ENCODE measurements around the gene TSPAN10. TPM values are rescaled to one million over a fixed set of nuclear protein-coding genes. Genes with fewer than 3 reads are reported as not detected.

The TSPAN10 gene
- total and polyA plus RNA-seq, 2 of the 13 experiments (the other 11 are each of a cell fraction or from before 2014, with no cell fraction given), result 0.54 to 0.75 TPM

DNA sequence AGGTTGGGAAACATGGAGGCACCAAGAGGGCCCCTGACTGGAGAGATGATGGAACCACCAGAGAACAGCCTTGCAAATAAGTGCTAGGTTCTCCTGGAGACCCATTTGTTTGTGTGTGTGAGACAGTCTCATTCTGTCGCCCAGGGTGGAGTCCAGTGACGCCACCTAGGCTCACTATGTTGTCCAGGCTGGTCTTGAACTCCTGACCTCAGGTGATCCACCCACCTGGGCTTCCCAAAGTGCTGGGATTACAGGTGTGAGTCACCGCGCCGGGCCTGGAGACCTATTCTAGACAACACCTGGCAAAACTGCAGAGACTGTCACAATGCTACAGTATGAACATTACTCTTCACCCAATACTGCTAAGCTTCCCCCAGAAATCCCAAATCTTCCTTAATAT is 1.6 kb upstream of the TSPAN10 start (continued):
- TF ChIP-seq TCF12 (IDR thresholded peaks at IDR 0.05), result no peak
- TF ChIP-seq TCF12 (CRISPR knock-in tag; IDR thresholded peaks at IDR 0.05), result no peak
- TF ChIP-seq ZNF331 (CRISPR knock-in tag; IDR thresholded peaks at IDR 0.05), result no peak
- no peak for TF ChIP-seq CHD4 (IDR thresholded peaks at IDR 0.05; ENCODE audit: borderline replicate concordance, low read length)
- TF ChIP-seq, protein P1, sequence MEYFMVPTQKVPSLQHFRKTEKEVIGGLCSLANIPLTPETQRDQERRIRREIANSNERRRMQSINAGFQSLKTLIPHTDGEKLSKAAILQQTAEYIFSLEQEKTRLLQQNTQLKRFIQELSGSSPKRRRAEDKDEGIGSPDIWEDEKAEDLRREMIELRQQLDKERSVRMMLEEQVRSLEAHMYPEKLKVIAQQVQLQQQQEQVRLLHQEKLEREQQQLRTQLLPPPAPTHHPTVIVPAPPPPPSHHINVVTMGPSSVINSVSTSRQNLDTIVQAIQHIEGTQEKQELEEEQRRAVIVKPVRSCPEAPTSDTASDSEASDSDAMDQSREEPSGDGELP (IDR thresholded peaks at IDR 0.05; ENCODE audit: borderline replicate concordance, low read depth), result no peak
- TF ChIP-seq ZNF674 (CRISPR knock-in tag; IDR thresholded peaks at IDR 0.05; ENCODE audit: low read depth), result no peak
- TF ChIP-seq GABPB1 (CRISPR knock-in tag; IDR thresholded peaks at IDR 0.05), result no peak
- no peak for TF ChIP-seq BORCS8-MEF2B (CRISPR knock-in tag; IDR thresholded peaks at IDR 0.05)
- no peak for TF ChIP-seq ZNF296 (CRISPR knock-in tag; conservative IDR thresholded peaks at IDR 0.05)
- TF ChIP-seq, protein P2, sequence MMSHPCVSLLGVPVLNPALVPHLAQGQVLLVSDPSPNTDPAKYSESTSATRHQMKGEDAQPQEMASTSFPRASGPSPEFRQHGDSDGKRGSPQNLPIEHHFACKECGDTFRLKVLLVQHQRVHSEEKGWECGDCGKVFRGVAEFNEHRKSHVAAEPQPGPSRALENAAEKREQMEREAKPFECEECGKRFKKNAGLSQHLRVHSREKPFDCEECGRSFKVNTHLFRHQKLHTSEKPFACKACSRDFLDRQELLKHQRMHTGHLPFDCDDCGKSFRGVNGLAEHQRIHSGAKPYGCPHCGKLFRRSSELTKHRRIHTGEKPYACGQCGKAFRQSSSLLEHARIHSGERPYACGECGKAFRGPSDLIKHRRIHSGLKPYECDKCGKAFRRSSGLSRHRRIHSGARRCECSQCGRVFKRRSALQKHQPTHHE (CRISPR knock-in tag; IDR thresholded peaks at IDR 0.05; ENCODE audit: borderline replicate concordance), result no peak
- 0 out of 2 replicates have a peak, but pooled peaks have one; percentile 31 for TF ChIP-seq ZNF460 (CRISPR knock-in tag; IDR thresholded peaks at IDR 0.05; ENCODE audit: borderline replicate concordance)
- TF ChIP-seq ZNF260 (CRISPR knock-in tag; IDR thresholded peaks at IDR 0.05; ENCODE audit: borderline replicate concordance, low read depth), result no peak
- TF ChIP-seq POLR2A (IDR thresholded peaks at IDR 0.05; ENCODE audit: insufficient read depth in 1 of 2, low read depth in 2 of 2, low read length in 2 of 2), result peak in 1 of 2 experiments; percentile 36; a peak in 1 of 4 replicates
- TF ChIP-seq, protein P3, sequence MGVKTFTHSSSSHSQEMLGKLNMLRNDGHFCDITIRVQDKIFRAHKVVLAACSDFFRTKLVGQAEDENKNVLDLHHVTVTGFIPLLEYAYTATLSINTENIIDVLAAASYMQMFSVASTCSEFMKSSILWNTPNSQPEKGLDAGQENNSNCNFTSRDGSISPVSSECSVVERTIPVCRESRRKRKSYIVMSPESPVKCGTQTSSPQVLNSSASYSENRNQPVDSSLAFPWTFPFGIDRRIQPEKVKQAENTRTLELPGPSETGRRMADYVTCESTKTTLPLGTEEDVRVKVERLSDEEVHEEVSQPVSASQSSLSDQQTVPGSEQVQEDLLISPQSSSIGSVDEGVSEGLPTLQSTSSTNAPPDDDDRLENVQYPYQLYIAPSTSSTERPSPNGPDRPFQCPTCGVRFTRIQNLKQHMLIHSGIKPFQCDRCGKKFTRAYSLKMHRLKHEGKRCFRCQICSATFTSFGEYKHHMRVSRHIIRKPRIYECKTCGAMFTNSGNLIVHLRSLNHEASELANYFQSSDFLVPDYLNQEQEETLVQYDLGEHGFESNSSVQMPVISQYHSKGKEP (CRISPR knock-in tag; IDR thresholded peaks at IDR 0.05), result no peak
- no peak for TF ChIP-seq RFX3 (CRISPR knock-in tag; IDR thresholded peaks at IDR 0.05)

All from HepG2 (cell line).